Myometrial cell (primary cell): ENCODE measurements around the gene PCDHA13. TPM values are rescaled to one million over a fixed set of nuclear protein-coding genes. Genes with fewer than 3 reads are reported as not detected.

Experiments
- total RNA-seq: library from RNA; depleted of rRNA; stranded (reverse); fragments of >200 nt; gene quantifications from 2 replicates; pipeline ENCODE4 v1.2.3, GENCODE V29; 2015

The PCDHA13 gene
- not detected in 2 replicates for total RNA-seq

GRCh38 chr5:140881889-140882590 is at the start of gene PCDHA13:
Gene PCDHA13 (plus strand): TSS chr5:140882124. CDS start chr5:140882269, 145 bp downstream.

GRCh38 chr5:140833993-140834392 is 47.9 kb upstream of the PCDHA13 start, which contains the start of gene PCDHA7:
Gene PCDHA7 (plus strand): TSS chr5:140834269. CDS start chr5:140834384, 115 bp downstream.

GRCh38 chr5:140840978-140841962 is 40.7 kb upstream of the PCDHA13 start, which contains the start of gene PCDHA8:
Gene PCDHA8 (plus strand): TSS chr5:140841187. CDS start chr5:140841322, 135 bp downstream.

GRCh38 chr5:140848139-140849102 is 33.5 kb upstream of the PCDHA13 start, which contains the start of gene PCDHA9:
Gene PCDHA9 (plus strand): TSS chr5:140848382. CDS start chr5:140848496, 114 bp downstream.

GRCh38 chr5:140855772-140856674 is 25.9 kb upstream of the PCDHA13 start, which contains the start of gene PCDHA10:
Gene PCDHA10 (plus strand): TSS chr5:140855897. CDS start chr5:140856049, 152 bp downstream.

GRCh38 chr5:140868721-140869554 is 13.0 kb upstream of the PCDHA13 start, which contains the start of gene PCDHA11:
Gene PCDHA11 (plus strand): TSS chr5:140868957. CDS start chr5:140869104, 147 bp downstream.

GRCh38 chr5:140875085-140876065 is 6.5 kb upstream of the PCDHA13 start, which contains the start of gene PCDHA12:
Gene PCDHA12 (plus strand): TSS chr5:140875308. CDS start chr5:140875473, 165 bp downstream.

GRCh38 chr5:140925806-140926442 is 44.0 kb downstream of the PCDHA13 start, which contains the start of gene PCDHAC1:
Gene PCDHAC1 (plus strand): TSS chr5:140926299. CDS start chr5:140926893, 594 bp downstream.

Other genes starting within 250 kb of the PCDHA13 start
- gene CD14, start 248.9 kb upstream of the PCDHA13 start, total RNA-seq, result 0.18 TPM in 1 of 2 replicates, not detected in the other
- 42.1 and 44.5 TPM in 2 replicates for gene TMCO6, start 242.7 kb upstream of the PCDHA13 start, total RNA-seq
- gene NDUFA2, start 234.5 kb upstream of the PCDHA13 start, total RNA-seq, result 55.4 and 63.6 TPM in 2 replicates
- gene IK, start 234.3 kb upstream of the PCDHA13 start, total RNA-seq, result 71.5 and 105 TPM in 2 replicates
- gene WDR55, start 217.2 kb upstream of the PCDHA13 start, total RNA-seq, result 23.9 and 40.4 TPM in 2 replicates
- gene DND1, start 208.5 kb upstream of the PCDHA13 start, total RNA-seq, result 0.18 and 0.29 TPM in 2 replicates
- 103 TPM in 2 replicates for gene HARS1, start 190.8 kb upstream of the PCDHA13 start, total RNA-seq
- 29.7 and 33.5 TPM in 2 replicates for gene HARS2, start 190.7 kb upstream of the PCDHA13 start, total RNA-seq
- gene ZMAT2, start 181.7 kb upstream of the PCDHA13 start, total RNA-seq, result 37.2 and 37.7 TPM in 2 replicates
- not detected in 2 replicates for gene PCDHA1, start 96.0 kb upstream of the PCDHA13 start, total RNA-seq
- not detected in 2 replicates for gene PCDHA2, start 87.3 kb upstream of the PCDHA13 start, total RNA-seq
- gene PCDHA3, start 81.1 kb upstream of the PCDHA13 start, total RNA-seq, result 0.18 and 0.58 TPM in 2 replicates
- gene PCDHA4, start 75.1 kb upstream of the PCDHA13 start, total RNA-seq, result 0.35 TPM in 1 of 2 replicates, not detected in the other
- not detected in 2 replicates for gene PCDHA5, start 60.5 kb upstream of the PCDHA13 start, total RNA-seq
- under 0.01 TPM in 1 of 2 replicates, not detected in the other for gene PCDHA6, start 54.2 kb upstream of the PCDHA13 start, total RNA-seq
- 0.71 TPM in 1 of 2 replicates, not detected in the other for gene PCDHA7, start 47.9 kb upstream of the PCDHA13 start, total RNA-seq
- gene PCDHA8, start 40.9 kb upstream of the PCDHA13 start, total RNA-seq, result not detected in 2 replicates
- gene PCDHA9, start 33.7 kb upstream of the PCDHA13 start, total RNA-seq, result not detected in 2 replicates
- gene PCDHA10, start 26.2 kb upstream of the PCDHA13 start, total RNA-seq, result not detected in 2 replicates
- not detected in 2 replicates for gene PCDHA11, start 13.2 kb upstream of the PCDHA13 start, total RNA-seq
- gene PCDHA12, start 6.8 kb upstream of the PCDHA13 start, total RNA-seq, result not detected in 2 replicates
- gene PCDHAC1, start 44.2 kb downstream of the PCDHA13 start, total RNA-seq, result not detected in 2 replicates
- not detected in 2 replicates for gene PCDHAC2, start 84.4 kb downstream of the PCDHA13 start, total RNA-seq
- gene PCDHB1, start 169.2 kb downstream of the PCDHA13 start, total RNA-seq, result not detected in 2 replicates
- gene PCDHB2, start 212.5 kb downstream of the PCDHA13 start, total RNA-seq, result 0.18 and 0.29 TPM in 2 replicates
- 0.89 TPM in 1 of 2 replicates, not detected in the other for gene PCDHB3, start 218.3 kb downstream of the PCDHA13 start, total RNA-seq
- gene PCDHB4, start 239.7 kb downstream of the PCDHA13 start, total RNA-seq, result not detected in 2 replicates